ENCODE measurements around the gene GRAMD1A. TPM values are rescaled to one million over a fixed set of nuclear protein-coding genes. Genes with fewer than 3 reads are reported as not detected.

GRAMD1A gene
- total and polyA plus RNA-seq, 4 experiments from 2014 or later = 16.3 to 221 (median 130) TPM

DNA sequence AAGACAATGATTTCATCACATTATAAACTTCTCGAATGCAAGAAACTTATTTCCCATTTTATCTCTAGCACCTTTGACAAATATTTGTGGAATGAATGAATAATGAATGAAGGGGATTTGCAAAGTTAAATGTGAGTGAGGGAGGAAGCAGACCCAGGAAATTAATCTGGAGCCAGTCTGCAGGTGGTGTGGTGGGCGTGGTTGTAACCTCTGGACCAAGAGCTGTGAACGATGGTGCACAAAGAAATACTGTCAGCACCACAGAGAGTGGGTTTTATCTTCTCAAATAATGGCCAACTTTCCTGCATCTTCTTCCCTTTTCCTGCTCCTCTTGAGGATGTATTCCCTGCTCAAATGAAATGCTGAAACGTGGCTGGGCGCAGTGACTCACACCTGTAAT is 25.1 kb upstream of the GRAMD1A start:
- H3K27me3 Mint-ChIP-seq = peaks cover 0 to 4% of the 10 kb centered on the region in 2 donors
- no peak for DNase-seq
- Histone ChIP-seq H3K36me3 (ENCODE audit: insufficient read depth, low read length) (no peaks in the 10 kb centered on the region), H3K9me3 (ENCODE audit: control insufficient read depth in 1 of 2, low read length in 2 of 2) (no peaks in the 10 kb centered on the region), H3K27me3 (ENCODE audit: insufficient read depth, low read length) (no peaks in the 10 kb centered on the region), H3K4me1 (ENCODE audit: insufficient read depth, low read length) (peaks cover 11% of the 10 kb centered on the region), H3K4me3 (ENCODE audit: low read length in 2 of 2) (no peak overlapping the region), H3K27ac (ENCODE audit: low read depth, low read length) (no peak overlapping the region)
- POLR2A ChIA-PET (ENCODE audit: partially characterized antibody) = interaction anchor here (0.6 to 4.6 kb wide), 2 partner anchors 37 to 38 kb away, joined by 3 to 75 read pairs; no protein-coding TSS in a partner anchor
- H3K27ac Mint-ChIP-seq = peak overlapping the region in 1 of 7 donors; percentile 50
- intact Hi-C loops (cut with micrococcal nuclease) = no loop called here
- peaks cover 0 to 4% (median 0%) of the 10 kb centered on the region in 8 donors for H3K9me3 Mint-ChIP-seq
- peak overlapping the region in 1 of 8 donors; percentile 26 for H3K4me3 Mint-ChIP-seq
- peaks cover 0 to 3% of the 10 kb centered on the region in 2 donors for H3K36me3 Mint-ChIP-seq
- CTCF ChIA-PET (ENCODE audit: partially characterized antibody) = interaction anchor here (1.5 to 7.1 kb wide), 4 partner anchors 33 to 71 kb away, joined by 4 to 124 read pairs (median 31); no protein-coding TSS in a partner anchor
- peaks cover 9 to 19% (median 13%) of the 10 kb centered on the region in 4 donors for H3K4me1 Mint-ChIP-seq

DNA sequence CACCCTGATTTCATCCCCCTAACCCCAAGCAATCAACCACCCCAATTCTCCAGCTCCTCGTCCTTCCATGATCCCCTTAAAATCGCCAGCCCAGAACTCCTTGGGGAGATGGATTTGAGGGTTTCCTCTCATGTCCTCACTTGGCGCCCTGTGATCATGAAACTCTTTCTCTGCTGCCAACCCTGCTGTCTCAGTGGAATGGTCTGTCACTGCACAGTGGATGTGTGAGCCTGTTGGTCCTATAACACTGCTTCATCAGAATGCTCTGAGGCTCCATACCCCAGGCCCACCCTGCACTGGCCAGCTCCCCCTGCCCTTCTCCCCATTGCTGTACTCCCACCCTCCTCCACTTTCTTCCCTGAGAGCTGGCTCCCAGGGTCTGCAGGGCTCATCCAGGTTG is 23.5 kb upstream of the GRAMD1A start:
- H3K4me1 Mint-ChIP-seq = peaks cover 9 to 19% (median 13%) of the 10 kb centered on the region in 4 donors
- no peaks in the 10 kb centered on the region for H3K27me3 ChIP-seq (ENCODE audit: insufficient read depth, low read length)
- peaks cover 0 to 4% of the 10 kb centered on the region in 2 donors for H3K27me3 Mint-ChIP-seq
- intact Hi-C loops (cut with micrococcal nuclease) = no loop called here
- no peak overlapping the region for H3K27ac Mint-ChIP-seq
- CTCF ChIA-PET (ENCODE audit: partially characterized antibody) = interaction anchor here (1.4 to 7.1 kb wide), 3 partner anchors 24 to 69 kb away, joined by 3 to 124 read pairs (median 54); partner anchors contain the start of gene GRAMD1A
- no peaks in the 10 kb centered on the region for H3K9me3 ChIP-seq (ENCODE audit: control insufficient read depth in 1 of 2, low read length in 2 of 2)
- H3K4me1 ChIP-seq (ENCODE audit: insufficient read depth, low read length) = peaks cover 11% of the 10 kb centered on the region
- no peak for DNase-seq
- no peak overlapping the region for H3K4me3 ChIP-seq (ENCODE audit: low read length in 2 of 2)
- no peak overlapping the region for H3K27ac ChIP-seq (ENCODE audit: low read depth, low read length)
- peaks cover 0 to 3% of the 10 kb centered on the region in 2 donors for H3K36me3 Mint-ChIP-seq
- POLR2A ChIA-PET (ENCODE audit: partially characterized antibody) = interaction anchor here (0.7 to 1.6 kb wide), 3 partner anchors 17 to 38 kb away, joined by 3 to 5 read pairs (median 4); no protein-coding TSS in a partner anchor
- H3K4me3 Mint-ChIP-seq = no peak overlapping the region
- no peaks in the 10 kb centered on the region for H3K36me3 ChIP-seq (ENCODE audit: insufficient read depth, low read length)
- H3K9me3 Mint-ChIP-seq = peaks cover 0 to 4% (median 0%) of the 10 kb centered on the region in 8 donors

DNA sequence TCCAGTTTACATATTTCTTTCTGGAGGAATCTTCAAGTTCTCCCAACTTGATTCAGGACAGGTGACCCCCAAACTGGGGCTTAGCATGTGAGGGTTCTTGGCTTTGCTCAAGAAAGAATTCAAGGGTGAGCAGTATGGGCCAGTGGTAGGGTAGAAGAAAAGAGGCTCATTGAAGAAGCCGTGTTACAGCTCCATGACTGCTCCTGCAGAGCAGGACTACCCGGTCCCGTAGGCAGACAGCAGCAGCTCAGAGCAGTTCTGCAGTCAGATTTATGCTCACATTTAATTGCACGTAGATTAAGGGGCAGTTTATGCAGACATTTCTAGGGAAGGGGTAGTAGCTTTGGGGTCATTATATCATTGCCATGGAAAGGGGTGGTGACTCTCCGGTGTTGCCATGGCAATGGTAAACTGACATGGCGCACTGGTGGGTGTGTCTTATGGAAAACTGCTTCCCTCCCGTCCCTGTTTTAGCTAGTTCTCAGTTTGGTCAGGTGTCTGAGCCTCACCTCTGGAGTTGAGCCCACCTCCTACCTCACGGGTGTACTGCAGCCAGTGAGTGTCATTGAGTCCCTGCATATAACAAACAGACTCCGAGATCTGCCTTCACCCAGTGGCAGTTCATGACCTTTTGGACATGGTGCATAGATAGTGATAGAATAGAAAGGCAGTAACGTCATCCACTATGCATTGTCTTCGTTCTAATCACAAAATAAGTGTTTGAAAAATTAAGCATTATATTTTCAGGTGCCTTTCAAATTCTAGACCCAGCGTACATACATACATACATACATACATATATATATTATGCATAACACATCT is 20.1 kb upstream of the GRAMD1A start:
- no peaks in the 10 kb centered on the region for H3K36me3 Mint-ChIP-seq
- POLR2A ChIA-PET (ENCODE audit: partially characterized antibody) = interaction anchor here (1.0 kb wide), 1 partner anchor 24 kb away, joined by 3 read pairs; no protein-coding TSS in a partner anchor
- Histone ChIP-seq H3K36me3 (ENCODE audit: insufficient read depth, low read length) (no peaks in the 10 kb centered on the region), H3K27me3 (ENCODE audit: insufficient read depth, low read length) (no peaks in the 10 kb centered on the region), H3K27ac (ENCODE audit: low read depth, low read length) (no peak overlapping the region), H3K4me3 (ENCODE audit: low read length in 2 of 2) (no peak overlapping the region), H3K4me1 (ENCODE audit: insufficient read depth, low read length) (peaks cover 1% of the 10 kb centered on the region), H3K9me3 (ENCODE audit: control insufficient read depth in 1 of 2, low read length in 2 of 2) (no peaks in the 10 kb centered on the region)
- peaks cover under 1 to 4% (median 2%) of the 10 kb centered on the region in 4 donors for H3K4me1 Mint-ChIP-seq
- peak overlapping the region in 1 of 7 donors; percentile 68 for H3K27ac Mint-ChIP-seq
- intact Hi-C loops (cut with micrococcal nuclease) = no loop called here
- H3K9me3 Mint-ChIP-seq = peaks cover 0 to 4% (median 0%) of the 10 kb centered on the region in 8 donors
- H3K27me3 Mint-ChIP-seq = peaks cover 0 to 2% of the 10 kb centered on the region in 2 donors
- H3K4me3 Mint-ChIP-seq = no peak overlapping the region
- no peak for DNase-seq
- CTCF ChIA-PET (ENCODE audit: partially characterized antibody) = interaction anchor here (0.8 to 0.9 kb wide), 2 partner anchors 9 to 12 kb away, joined by 3 to 4 read pairs; no protein-coding TSS in a partner anchor

DNA sequence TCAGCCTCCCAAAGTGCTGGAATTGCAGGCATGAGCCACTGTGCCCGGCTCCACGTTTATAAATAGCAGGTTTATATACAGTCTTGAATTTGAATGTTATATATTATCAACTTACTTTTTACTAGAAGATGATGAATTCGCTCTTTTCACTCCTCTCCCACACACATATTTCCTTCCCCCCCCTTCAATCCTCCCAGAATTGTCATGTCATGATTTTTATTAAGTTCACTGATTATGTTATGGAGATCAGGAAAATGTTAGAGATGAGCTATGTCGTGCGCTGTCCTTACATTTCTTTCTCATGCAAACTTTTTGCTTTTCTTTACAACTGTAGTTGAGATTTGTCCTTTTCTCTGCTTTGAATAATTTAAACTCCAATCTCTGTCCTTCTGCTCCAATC is 17.8 kb upstream of the GRAMD1A start:
- Mint-ChIP-seq H3K4me3 (no peak overlapping the region), H3K27ac (no peak overlapping the region), H3K4me1 (peaks cover 9 to 13% (median 11%) of the 10 kb centered on the region in 4 donors), H3K9me3 (no peaks in the 10 kb centered on the region), H3K36me3 (no peaks in the 10 kb centered on the region), H3K27me3 (peaks cover 0 to 2% of the 10 kb centered on the region in 2 donors)
- POLR2A ChIA-PET (ENCODE audit: partially characterized antibody) = no interaction called here
- Histone ChIP-seq H3K36me3 (ENCODE audit: insufficient read depth, low read length) (no peaks in the 10 kb centered on the region), H3K27ac (ENCODE audit: low read depth, low read length) (no peak overlapping the region), H3K27me3 (ENCODE audit: insufficient read depth, low read length) (no peaks in the 10 kb centered on the region), H3K4me3 (ENCODE audit: low read length in 2 of 2) (no peak overlapping the region), H3K4me1 (ENCODE audit: insufficient read depth, low read length) (peaks cover 10% of the 10 kb centered on the region), H3K9me3 (ENCODE audit: control insufficient read depth in 1 of 2, low read length in 2 of 2) (no peaks in the 10 kb centered on the region)
- intact Hi-C loops (cut with micrococcal nuclease) = no loop called here
- no peak for DNase-seq
- CTCF ChIA-PET (ENCODE audit: partially characterized antibody) = interaction anchor here (0.8 to 1.3 kb wide), 2 partner anchors 15 to 30 kb away, joined by 3 read pairs; no protein-coding TSS in a partner anchor

DNA sequence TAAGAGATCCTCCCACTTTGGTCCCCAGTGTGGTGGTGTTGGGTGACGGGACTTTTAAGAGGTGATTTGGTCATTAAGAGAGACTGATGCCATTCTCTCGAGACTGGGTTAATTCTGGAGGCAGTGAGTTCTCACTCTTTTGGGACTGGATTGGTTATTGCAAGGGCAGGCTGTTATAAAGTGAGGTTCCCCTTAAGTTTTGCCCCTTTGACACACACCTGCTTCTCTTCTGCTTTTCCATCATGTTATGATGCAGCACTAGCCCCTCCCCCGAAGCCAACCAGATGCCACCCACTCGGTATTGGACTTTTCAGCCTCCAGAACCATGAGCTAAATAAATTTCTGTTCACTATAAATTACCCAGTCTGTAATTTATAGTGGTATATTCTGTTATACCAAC is 16.3 kb upstream of the GRAMD1A start:
- Histone ChIP-seq H3K4me3 (ENCODE audit: low read length in 2 of 2) (no peak overlapping the region), H3K27me3 (ENCODE audit: insufficient read depth, low read length) (no peaks in the 10 kb centered on the region), H3K27ac (ENCODE audit: low read depth, low read length) (no peak overlapping the region), H3K4me1 (ENCODE audit: insufficient read depth, low read length) (peaks cover 10% of the 10 kb centered on the region), H3K9me3 (ENCODE audit: control insufficient read depth in 1 of 2, low read length in 2 of 2) (no peaks in the 10 kb centered on the region), H3K36me3 (ENCODE audit: insufficient read depth, low read length) (no peaks in the 10 kb centered on the region)
- H3K4me3 Mint-ChIP-seq = no peak overlapping the region
- H3K9me3 Mint-ChIP-seq = no peaks in the 10 kb centered on the region
- peaks cover 11 to 17% (median 12%) of the 10 kb centered on the region in 4 donors for H3K4me1 Mint-ChIP-seq
- H3K27me3 Mint-ChIP-seq = peaks cover 0 to 2% of the 10 kb centered on the region in 2 donors
- no peak for DNase-seq
- intact Hi-C loops (cut with micrococcal nuclease) = no loop called here
- ChIA-PET CTCF (ENCODE audit: partially characterized antibody) (interaction anchor here (1.1 to 2.7 kb wide), 3 partner anchors 11 to 60 kb away, joined by 4 to 21 read pairs (median 5); no protein-coding TSS in a partner anchor), POLR2A (ENCODE audit: partially characterized antibody) (interaction anchor here (0.9 to 3.2 kb wide), 3 partner anchors 13 to 20 kb away, joined by 3 to 26 read pairs (median 5); partner anchors contain the start of gene GRAMD1A)
- H3K27ac Mint-ChIP-seq = no peak overlapping the region
- no peaks in the 10 kb centered on the region for H3K36me3 Mint-ChIP-seq

DNA sequence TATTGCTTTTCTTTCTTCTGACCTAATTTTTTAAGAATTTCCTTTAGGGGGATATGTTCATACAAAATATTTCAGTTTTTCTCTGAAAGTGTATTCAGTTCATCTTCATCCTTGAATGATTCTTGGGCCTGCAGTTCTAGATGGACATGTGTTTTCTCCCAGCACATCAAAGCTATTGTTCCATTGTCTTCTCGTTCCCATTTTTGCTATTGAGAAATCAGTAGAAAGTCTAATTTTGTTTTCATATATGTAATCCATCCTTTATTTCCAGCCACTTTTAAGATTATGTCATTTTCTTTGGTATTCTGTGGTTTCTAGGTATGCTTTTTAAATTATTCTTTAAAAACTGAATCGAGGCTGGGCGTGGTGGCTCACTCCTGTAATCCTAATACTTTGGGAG is 15.8 kb upstream of the GRAMD1A start:
- H3K27ac Mint-ChIP-seq = peak overlapping the region in 2 of 7 donors; percentile 11 to 14
- ChIA-PET POLR2A (ENCODE audit: partially characterized antibody) (interaction anchor here (0.9 to 3.2 kb wide), 3 partner anchors 12 to 30 kb away, joined by 5 to 26 read pairs (median 16); partner anchors contain the start of gene GRAMD1A), CTCF (ENCODE audit: partially characterized antibody) (interaction anchor here (1.1 to 2.7 kb wide), 3 partner anchors 11 to 60 kb away, joined by 4 to 21 read pairs (median 5); no protein-coding TSS in a partner anchor)
- no peaks in the 10 kb centered on the region for H3K36me3 Mint-ChIP-seq
- DNase-seq = no peak
- Histone ChIP-seq H3K36me3 (ENCODE audit: insufficient read depth, low read length) (no peaks in the 10 kb centered on the region), H3K9me3 (ENCODE audit: control insufficient read depth in 1 of 2, low read length in 2 of 2) (no peaks in the 10 kb centered on the region), H3K4me1 (ENCODE audit: insufficient read depth, low read length) (peaks cover 10% of the 10 kb centered on the region), H3K4me3 (ENCODE audit: low read length in 2 of 2) (no peak overlapping the region), H3K27ac (ENCODE audit: low read depth, low read length) (no peak overlapping the region), H3K27me3 (ENCODE audit: insufficient read depth, low read length) (no peaks in the 10 kb centered on the region)
- peaks cover 0 to 2% of the 10 kb centered on the region in 2 donors for H3K27me3 Mint-ChIP-seq
- H3K4me1 Mint-ChIP-seq = peaks cover 11 to 17% (median 12%) of the 10 kb centered on the region in 4 donors
- intact Hi-C loops (cut with micrococcal nuclease) = no loop called here
- no peak overlapping the region for H3K4me3 Mint-ChIP-seq
- no peaks in the 10 kb centered on the region for H3K9me3 Mint-ChIP-seq

Measured in CD4-positive, alpha-beta memory T cell (primary cell).